22Rv1 (cell line): ENCODE data around the gene TBC1D22A.

Experiments used
- H3K27ac ChIP-seq: fragments of 450-650 bp; 2 replicates; pipeline ENCODE4 v1.5.1; 2017
- CTCF ChIP-seq: fragments of 450-650 bp; IDR thresholded peaks from 2 replicates; pipeline ENCODE4 v1.5.1; 2017; ENCODE audit warnings: mild to moderate bottlenecking
- ZFX ChIP-seq: fragments of 450-650 bp; IDR thresholded peaks from 2 replicates; pipeline ENCODE4 v1.6.1; 2017; ENCODE audit warnings: antibody characterized with exemption, borderline replicate concordance

Gene TBC1D22A

GRCh38 chr22:46761017-46761416 is 1.4 kb upstream of the TBC1D22A start:
- H3K27ac ChIP-seq: no peak overlapping the region
- TF ChIP-seq ZFX (no peak), CTCF (no peak)

GRCh38 chr22:46761539-46762237 is 762 bp upstream of the TBC1D22A start:
- TF ChIP-seq ZFX: no peak
- TF ChIP-seq CTCF: no peak
- peak overlapping the region; percentile 81 for H3K27ac ChIP-seq

- H3K27ac ChIP-seq: peak overlapping the region; percentile 81
- TF ChIP-seq CTCF: no peak
- no peak for TF ChIP-seq ZFX
These were observed 728 bp downstream of the TBC1D22A start for GRCh38 chr22:46763051-46763705.

GRCh38 chr22:46764140-46764680 is 1.8 kb downstream of the TBC1D22A start:
- TF ChIP-seq ZFX (no peak), CTCF (no peak)
- H3K27ac ChIP-seq: no peak overlapping the region

GRCh38 chr22:46764779-46765485 is 2.5 kb downstream of the TBC1D22A start:
- no peak overlapping the region for H3K27ac ChIP-seq

GRCh38 chr22:46766611-46767010 is 4.2 kb downstream of the TBC1D22A start:
- TF ChIP-seq ZFX: no peak
- TF ChIP-seq CTCF: no peak
- no peak overlapping the region for H3K27ac ChIP-seq

More at GRCh38 chr22:46764779-46765485, 2.5 kb downstream of the TBC1D22A start:
- TF ChIP-seq ZFX: no peak
- TF ChIP-seq CTCF: no peak
